Stimulated activated CD8-positive, alpha-beta memory T cell treated with anti-CD3 and anti-CD28 coated beads, Interleukin-7, amount 100 ng/mL, for 48 hours (primary cell): ENCODE measurements around the gene ORC2.
A peak's percentile ranks its signal among the peaks of the same experiment; 100 is the strongest.

ENCODE experiments used
- DNase-seq, 2 donors: peaks; one replicate each; pipeline ENCODE4 v3.0.0-alpha.2; 2020; ENCODE audit warnings: low read depth in 1 of 2; ENCODE audit errors: extremely low read depth in 1 of 2

The ORC2 gene

DNA sequence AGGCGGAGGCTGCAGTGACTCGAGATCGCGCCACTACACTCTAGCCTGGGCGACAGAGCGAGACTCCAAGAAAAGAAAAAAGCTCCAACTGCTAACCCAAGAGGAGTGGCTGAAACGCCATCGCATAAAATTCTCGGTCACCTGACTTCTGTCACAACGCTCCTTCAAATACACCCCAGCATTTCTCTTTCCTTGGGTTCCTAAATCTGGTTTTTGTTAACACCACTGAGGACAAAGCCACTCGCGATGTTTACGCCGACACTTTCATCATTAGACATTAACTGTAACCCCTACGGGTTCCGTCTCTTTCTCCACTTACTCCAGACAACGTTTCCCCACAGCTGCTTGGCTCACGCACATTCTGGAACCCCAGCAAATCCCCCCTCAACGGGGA lies 99.7 kb downstream of the ORC2 start:
- DNase-seq: no peak

DNA sequence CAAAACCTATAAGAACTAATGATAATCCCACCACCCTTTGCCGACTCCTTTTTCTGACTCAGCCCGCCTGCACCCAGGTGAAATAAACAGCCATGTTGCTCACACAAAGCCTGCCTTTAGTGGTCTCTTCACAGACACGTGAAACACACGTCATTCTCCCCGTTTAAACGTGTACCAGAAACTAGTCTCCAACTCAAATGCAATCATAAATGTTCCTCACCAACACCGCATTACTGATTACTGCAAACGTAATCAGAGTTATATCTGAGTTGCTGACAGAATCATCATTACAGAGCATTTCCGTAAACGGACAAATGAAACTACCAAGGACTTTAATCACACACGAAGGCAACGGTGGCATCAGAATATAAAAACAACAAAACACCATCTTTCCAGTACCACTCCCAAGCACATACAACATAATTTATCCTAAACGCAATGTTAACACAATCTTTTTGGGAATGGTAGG lies 100.9 kb downstream of the ORC2 start:
- DNase-seq: peak in 1 of 2 donors; percentile 68

DNA sequence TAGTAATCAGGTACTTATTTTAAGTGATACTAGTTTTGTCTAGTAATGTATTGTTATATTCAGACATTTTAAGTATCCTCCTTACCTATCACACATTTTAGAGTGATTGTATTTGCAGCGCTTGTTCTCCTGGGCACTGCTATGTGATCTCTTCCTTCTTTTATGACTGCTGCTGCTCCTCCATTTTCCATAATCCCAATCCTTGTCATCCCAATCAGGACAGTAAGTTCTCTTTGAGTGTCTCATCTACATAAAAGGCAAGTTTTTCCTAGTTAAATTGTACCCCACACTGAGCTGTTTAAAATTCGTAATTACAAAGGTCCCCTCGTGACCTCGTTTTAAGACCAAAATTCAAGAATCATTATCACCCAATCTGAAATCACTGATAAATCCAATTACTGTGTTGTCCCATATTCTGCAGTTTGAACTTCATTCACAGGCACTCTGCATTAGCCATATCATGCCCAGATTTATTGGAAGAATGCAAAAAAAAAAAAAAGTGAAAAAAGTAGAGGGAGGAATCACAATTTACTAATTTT lies 101.8 kb downstream of the ORC2 start:
- DNase-seq: no peak

GRCh38 chr2:200860092-200860795 lies 103.2 kb downstream of the ORC2 start:
- DNase-seq: peak in 1 of 2 donors; percentile 25
